Measurements from ENCODE around the gene RALA. TPM values are rescaled to one million over a fixed set of nuclear protein-coding genes. Genes with fewer than 3 reads are reported as not detected.

RALA gene, protein sequence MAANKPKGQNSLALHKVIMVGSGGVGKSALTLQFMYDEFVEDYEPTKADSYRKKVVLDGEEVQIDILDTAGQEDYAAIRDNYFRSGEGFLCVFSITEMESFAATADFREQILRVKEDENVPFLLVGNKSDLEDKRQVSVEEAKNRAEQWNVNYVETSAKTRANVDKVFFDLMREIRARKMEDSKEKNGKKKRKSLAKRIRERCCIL
- total RNA-seq (2022; extraction: Qiagen RNA extraction; ENCODE audit: low read depth), result 29.7 to 34.9 TPM (median 30.8 TPM) in 5 replicates

DNA sequence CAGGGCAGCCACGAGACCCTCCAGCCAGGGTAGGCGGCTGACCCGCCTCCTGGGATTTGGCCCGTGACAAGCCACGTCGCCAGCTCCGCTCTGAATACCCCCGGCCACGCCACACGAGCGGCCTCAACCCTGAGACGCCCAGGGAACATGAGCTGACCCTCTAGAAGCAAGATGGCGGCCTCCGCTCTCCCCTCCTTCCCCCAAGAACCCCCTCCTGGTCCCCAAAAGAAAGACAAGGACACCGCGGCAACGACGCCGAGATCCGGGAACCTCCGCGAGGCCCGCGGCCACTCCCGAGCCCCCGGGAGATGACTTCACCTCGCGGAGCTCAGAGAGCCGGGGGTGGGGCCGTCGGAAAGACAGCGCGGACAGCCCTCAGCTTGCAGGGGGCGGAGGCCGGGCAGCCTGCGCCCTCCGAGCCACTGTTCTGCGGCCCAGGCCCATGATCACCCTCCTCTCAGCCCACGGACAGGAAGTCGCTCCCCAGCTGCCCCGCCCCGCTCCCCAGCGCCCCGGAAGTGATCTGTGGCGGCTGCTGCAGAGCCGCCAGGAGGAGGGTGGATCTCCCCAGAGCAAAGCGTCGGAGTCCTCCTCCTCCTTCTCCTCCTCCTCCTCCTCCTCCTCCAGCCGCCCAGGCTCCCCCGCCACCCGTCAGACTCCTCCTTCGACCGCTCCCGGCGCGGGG lies at the start of gene RALA:
Gene RALA (plus strand): TSS at position 526 of the 685 bp plus-strand sequence. CDS start 63,096 bp downstream, outside the sequence.

Other genes with a start within 250 kb of the RALA start
- gene YAE1, start 57.2 kb upstream of the RALA start, total RNA-seq (2022; extraction: Qiagen RNA extraction; ENCODE audit: low read depth), result 18.5 to 22.8 TPM (median 19.6 TPM) in 5 replicates

All from A549 treated with GW870086 at 1 μM for 4 hours (cell line).